ENCODE results near the gene ESRRB.
"Not testable (repeated sequence)": the region's sequence is repeated elsewhere in the genome, so short reads cannot be mapped to it uniquely, and the experiment has no call there.

The ESRRB gene

DNA sequence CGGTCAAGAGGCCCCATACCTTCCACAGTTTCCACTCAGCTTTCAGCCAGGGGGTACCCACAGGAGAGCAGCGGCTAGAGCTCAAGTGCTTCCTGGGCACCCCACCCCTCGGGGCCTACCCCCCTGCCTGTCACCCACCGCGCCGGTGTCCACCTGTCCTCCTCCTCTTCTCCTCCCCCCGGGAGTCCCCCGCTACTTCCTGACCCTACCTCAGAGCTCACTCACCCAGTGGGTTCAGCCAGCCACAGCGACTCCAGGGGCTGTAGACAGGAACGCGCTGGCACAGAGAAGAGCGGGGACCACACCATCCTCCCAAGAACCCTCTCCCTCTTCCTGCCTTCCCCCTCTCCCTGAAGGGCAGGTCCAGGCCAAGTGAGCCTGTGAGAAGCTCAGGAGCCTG, 123.0 kb downstream of the ESRRB start:
- no peak for DNase-seq

DNA sequence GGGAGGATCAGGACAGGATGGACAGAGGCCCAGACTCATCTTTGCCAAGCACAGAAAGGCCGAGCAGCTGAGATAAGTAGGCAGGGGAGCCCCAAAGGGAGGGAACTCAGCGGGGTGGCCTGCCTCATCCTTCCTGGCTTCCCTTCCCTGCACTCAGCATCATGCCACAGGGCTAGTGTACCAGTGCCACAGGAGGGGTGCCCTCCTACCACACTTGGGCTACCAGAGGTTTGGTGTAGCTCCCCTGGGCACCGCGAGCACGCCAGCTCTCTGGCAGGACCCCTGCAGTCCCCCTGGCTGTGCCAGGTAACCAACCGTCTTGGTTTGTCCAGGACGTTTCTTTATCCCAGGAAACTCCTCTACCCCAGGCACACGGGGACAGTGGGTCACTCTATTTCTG, 123.5 kb downstream of the ESRRB start:
- DNase-seq, result no peak

DNA sequence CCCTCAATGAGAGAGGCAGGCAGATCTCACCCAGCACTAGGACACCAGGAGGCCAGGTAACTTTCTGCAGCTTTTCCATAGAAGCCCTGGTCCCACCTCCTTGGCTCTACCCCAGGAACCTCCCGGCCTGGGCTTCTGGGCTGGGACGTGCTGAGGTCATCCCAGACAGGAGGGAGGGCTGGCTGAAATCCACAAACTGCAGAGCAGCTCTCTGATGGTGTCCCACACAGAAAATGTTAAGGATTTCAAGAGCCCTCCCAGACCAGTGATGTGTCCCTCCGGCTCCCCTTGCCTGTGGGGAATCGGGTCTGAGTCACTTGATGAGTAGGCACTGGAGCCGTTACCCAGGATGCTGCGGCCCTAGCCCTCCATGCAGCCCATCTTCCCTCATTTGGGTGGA, 124.1 kb downstream of the ESRRB start:
- DNase-seq, result no peak

DNA sequence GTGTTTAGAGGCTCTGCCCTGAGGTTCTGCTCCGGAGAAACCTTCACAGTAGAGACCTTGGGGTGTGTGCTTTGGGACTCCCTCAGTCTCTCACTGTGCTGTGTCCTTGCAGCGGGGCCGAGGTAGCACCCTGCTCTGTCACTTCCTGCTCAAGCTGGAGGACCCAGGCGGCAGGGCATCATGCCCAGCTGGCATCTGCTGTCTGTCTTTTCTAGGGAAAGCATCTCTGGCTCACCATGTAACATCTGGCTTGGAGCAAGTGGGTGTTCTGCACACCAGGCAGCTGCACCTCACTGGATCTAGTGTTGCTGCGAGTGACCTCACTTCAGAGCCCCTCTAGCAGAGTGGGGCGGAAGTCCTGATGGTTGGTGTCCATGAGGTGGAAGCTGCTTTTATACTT, 124.5 kb downstream of the ESRRB start:
- no peak for DNase-seq

DNA sequence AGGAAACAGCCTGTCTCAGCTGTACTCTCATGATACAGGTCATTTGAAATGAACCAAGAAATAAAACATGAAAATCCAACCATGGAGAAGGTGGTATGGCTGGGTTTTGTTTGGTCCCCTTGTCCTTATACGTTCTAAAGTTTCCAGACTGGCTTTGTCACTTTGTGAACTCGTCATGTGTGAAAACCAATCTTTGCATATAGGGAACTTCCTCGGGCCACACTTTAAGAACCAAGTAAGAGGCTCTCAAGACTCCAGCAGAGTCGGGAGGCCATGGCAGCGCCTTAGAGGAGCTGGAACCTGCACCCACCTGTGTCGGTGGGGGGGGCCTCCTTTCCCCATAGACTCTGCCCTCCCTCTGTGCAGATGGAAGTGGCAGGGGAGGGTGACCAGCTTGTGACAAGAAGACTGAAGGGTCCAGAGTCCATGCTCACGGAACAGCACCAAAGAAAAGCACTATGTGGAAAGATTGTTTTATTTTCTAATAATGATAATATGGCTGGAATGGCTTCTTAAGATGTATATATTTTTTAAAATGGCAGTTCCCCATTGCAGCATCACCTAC, 125.3 kb downstream of the ESRRB start:
- no peak for DNase-seq

DNA sequence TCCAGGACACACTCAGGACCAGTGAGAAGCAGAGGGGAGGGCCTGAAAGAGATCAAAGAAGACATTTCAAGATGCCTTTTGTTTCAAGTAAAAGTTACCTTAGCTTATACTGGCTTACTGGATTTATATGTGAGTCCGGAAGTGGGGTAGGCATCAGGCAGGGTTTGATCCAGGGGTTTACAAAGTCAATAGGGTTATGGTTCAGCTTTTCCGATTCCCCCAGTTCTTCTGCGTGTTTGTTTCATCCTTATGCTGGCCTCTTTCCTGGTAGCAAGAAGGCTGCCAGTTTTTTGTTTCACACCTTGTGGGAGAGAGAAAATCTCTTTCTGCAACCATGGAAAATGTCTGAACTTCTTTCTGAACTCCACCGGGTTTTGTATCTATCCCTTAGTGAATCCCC, 126.3 kb downstream of the ESRRB start:
- no peak for DNase-seq

DNA sequence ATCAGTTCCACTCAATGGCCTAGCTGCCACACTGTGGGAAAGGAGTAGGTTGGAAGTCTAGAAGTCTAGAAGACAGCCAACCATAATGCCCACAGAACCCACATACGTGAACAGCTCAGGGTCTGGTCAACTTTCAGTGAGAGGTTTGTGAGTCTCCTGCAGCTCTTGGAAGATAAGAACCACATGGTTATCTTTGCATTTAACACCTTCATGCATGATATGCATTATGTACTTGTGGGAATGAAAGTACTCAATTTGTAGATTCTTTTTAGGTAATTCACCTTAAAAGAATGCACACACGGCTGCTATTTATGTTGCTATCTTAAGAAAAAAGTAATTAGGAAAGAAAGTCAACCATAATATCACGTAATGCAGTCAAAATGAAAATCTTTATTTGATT, 126.7 kb downstream of the ESRRB start:
- DNase-seq, result no peak

DNA sequence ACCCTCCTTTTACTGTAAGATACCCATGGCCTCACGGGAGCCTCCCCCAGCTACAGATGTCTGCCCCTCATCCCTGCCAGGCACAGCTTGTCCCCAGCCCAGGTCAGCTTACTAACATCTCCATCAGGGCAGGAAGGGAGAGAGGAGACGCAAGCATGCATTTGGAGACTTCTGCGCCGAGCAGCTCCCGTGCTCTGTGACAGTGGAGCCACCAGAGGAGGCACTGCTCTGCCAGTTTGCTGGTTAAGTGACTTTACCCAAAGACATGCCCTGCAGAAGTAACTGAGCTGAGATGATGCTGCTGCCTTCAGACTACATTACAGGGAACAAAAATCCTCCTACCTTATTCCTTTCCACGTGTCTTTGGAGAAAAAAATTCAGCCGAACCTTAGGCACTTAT, 133.4 kb downstream of the ESRRB start:
- DNase-seq, result no peak

DNA sequence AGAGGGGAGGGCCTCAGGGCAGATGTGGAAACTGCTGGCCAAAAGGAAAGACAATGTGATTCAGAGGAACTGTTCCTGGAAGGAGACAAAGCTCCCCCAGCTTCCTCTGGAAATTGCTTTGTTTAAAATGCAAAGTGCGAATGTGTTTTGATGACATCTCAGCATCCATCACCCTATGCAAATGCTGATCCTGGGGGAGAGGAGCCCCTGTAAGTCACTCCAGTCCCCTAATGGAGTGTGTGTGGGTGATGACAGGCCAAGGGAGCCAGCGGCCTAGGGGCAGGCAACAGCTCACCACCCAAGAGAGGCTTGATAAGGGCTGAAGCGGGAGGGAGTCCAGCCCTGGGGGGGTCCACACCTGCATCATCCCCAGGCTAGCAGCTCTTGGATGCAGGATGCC, 134.2 kb downstream of the ESRRB start:
- no peak for DNase-seq

DNA sequence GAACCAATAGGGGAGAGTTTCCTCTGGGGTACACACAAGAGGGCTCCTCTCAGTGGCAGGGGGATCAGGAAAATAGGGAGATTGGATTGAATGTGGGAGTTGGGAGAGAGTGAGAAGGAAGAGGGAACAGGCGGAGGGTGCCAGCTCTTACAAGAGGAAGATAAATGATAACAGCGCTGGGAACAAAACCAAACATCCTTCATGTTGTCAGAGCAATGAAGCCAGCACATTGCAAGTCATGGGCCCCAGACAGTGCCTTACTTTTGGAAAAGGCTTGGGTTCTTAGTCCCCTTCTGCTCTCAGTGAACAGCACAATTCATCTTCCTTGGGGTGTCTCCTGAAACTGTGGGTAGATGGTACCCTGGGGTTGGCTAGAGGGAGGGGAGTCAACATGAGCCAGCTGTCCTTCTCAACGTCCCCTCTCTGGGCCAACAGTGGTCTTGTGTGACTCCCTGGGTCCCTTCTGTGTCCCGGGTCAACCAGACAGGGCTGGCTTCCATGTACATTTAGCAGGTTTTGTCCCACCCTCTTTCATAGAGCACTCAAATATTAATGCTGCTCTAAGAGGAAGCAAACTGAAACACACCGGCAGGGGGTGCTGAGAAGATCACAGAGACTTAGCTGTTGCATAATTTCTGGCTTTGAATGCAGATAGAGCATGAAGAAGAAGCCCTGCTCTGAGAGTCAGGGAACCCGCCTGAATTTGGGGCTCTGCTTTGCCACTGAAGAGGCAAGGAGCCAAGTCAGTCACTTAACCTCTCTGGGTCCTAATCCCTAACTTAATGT, 138.5 kb downstream of the ESRRB start:
- DNase-seq, result peak; percentile 32 to 77

DNA sequence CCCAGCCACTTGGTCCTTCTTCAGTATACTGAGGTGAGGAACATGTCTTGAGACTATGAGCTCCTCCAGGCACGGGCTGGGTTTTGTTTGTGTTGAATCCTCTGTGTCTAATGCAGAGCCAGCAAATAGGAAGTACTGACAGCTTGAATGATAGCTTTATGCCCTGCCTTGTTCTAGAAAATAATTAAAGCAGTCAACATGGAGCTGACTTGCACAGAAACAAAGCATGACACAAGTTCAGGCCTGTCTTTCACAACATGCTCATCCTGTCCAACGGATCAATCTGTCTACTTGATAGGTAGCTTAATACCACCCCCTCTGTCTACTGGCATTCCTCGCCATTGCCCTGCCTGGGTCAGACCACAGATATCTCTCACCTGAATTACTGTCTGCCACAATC, 140.9 kb downstream of the ESRRB start:
- no peak for DNase-seq

DNA sequence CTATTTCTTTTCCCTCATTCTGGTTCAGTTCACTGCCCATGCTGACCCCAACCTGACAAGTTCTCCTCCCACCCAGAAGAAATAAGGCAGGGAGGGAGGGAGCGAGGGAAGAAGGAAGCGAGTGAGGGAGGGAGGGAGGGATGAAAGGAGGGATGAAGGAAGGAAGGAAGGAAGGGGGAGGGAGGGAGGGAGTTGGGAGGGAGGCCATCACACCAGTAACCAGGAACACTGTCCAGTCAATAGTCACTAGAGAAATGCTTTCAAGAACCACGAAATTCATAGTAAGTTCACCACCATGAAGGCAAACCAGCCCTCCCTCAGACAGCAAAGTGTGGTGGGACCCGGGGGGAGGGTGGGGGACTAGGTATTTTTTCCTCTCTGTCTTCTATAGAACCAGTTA, 142.4 kb downstream of the ESRRB start:
- no peak for DNase-seq

DNA sequence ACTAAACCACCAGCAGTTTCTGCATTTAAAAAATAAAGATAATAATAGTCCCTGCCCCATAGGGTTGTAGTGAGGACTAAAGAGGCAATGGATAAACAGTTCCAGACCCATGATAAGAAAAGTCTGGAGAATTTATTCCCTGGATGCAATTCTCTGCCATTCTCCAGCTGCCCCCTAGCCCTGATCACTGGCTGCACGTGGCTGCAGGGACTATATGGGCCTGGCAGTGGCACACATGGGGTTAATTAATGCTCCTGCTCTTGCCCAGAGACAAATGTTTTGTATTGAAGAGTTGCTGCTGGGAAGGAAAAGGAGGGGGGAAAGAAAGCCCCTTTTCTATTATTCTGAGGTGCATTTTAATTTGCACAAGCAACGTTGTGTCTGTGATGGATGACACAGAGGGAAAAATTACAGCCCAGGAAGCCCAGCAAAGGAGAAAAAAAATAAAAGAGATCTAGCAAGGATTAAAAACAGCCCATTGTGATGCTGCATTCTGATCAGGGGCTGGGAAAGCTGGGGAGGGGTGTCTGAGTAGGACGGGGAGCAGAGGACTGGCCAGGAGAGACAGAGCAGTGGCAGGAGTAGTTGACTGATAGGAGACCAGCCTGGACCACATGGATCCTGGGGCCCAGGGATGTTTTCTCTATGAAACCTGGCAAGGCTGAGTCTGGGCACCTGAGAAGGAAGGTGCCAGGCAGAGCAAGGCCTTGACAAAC, 149.3 kb downstream of the ESRRB start:
- DNase-seq, result no peak

DNA sequence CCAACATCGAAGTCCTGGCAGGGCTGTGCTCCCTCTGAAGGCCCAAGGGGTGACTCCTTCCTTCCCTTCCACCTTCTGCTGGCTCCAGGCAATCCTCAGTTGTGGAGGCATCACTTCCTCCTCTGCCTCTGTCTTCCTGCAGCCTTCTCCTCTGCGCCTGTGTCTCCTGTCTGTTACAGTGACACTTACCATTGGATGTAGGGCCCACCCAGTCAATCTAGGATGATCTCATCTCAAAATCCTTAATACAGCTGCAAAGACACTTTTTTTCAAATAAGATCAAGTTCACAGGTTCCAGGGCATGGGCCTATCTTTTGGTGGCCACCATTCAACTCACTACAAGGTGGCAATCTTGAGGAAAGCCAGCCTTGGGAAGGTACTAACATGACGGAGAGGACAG, 155.1 kb downstream of the ESRRB start:
- DNase-seq, result no peak

DNA sequence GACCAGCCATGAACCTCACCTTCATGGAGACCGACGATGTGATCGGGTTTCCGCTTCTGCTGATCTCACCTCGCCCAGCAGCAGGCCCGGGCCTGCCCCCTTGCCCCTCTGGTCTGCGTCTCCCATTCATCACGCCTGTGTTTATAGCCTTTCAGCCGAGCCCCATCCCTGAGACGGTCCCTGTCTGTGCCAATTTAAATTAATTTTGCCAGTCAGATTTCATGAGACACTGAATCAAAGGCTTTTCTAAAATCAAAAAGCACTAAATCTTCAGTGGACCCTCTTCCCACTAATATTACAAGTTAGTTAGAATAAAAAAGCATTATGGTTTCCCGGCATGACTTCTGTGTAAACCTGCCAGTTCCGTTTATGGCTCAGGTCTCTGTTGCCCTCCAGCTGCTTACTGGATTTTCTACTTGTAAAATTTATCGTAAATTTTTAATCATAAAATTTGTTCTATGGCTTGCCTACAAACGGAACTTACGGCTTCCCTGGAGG, 155.9 kb downstream of the ESRRB start:
- no peak for DNase-seq

DNA sequence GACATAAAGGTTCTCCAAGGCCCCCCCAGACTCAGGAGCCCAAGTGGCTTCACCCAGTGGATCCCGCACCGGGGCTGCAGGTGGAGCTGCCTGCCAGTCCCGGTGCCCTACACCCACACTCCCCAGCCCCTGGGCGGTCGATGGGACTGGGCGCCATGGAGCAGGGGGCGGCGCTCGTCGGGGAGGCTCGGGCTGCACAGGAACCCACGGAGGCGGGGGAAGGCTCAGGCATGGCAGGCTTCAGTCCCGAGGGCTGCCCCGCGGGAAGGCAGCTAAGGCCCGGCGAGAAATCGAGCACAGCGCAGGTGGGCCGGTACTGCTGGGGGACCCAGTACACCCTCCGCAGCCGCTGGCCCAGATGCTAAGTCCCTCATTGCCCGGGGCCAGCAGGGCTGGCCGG, 160.7 kb downstream of the ESRRB start:
- not testable (repeated sequence) for DNase-seq

DNA sequence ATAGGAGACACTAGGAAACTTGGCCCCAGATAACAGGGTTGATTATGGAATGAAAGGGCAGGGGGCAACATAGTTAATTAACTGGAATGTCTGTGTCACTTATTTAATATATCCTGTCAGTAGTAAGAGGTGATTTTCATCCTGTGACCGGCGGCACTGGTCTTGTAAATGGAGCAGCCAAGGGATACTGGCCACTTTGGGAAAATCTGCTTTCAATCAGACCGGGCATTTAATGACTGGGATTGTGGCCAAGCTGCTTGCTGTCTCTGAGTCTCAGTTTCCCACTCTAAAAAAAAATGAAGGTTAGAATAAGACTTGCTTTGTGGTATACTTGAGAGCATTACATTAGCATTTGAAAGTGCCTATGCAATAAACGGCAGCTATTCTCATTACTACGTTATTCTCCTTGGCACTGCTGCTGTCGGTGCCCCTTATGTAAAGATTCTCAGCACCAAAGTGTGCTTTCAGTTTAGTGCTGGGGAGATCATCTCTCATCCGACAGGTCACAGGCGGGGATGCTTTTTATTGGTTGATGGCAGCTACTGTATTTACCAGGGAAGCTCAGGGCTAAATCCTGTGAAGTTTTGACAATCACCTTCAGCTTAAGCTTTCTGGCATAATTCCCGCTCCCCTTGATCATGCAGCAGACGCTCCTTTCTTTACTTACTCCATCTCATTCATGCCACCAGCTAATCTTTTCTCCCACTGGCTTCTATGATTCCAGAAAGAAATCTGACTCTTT, 162.1 kb downstream of the ESRRB start:
- DNase-seq, result no peak

DNA sequence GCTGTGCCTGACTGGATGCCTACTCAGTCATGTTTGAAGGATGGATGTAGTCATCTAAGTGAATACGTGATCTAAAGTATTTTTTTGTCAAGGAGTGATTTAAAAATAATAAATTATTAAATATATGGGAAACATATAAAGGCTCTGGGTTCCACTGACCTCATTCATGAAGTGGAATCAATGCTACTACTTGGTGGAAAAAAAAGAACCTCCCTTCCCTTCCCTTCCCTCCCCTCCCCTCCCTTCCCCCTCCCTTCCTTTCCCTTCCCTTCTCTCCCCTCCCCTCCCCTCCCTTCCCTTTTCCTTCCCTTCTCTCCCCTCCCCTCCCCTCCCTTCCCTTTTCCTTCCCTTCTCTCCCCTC, 162.7 kb downstream of the ESRRB start:
- DNase-seq, result no peak

DNA sequence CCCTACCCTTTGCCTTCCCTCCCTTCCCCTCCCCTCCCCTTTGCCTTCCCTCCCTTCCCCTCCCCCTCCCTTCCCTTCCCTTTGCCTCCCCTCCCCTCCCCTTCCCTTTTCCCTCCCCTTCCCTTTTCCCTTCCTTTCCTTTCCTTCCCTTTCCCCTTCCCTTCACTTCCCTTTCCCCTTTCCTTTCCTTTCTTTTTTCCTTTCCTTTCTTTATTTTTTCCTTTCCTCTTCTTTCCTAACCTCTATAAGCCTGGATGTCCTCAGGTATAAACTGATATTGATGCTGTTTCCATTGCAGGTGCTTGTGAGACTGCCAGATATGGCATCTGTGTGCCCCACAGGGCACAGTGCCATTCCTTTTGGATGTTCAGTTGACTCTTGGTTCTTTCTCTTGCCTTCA, 163.2 kb downstream of the ESRRB start:
- DNase-seq, result no peak

DNA sequence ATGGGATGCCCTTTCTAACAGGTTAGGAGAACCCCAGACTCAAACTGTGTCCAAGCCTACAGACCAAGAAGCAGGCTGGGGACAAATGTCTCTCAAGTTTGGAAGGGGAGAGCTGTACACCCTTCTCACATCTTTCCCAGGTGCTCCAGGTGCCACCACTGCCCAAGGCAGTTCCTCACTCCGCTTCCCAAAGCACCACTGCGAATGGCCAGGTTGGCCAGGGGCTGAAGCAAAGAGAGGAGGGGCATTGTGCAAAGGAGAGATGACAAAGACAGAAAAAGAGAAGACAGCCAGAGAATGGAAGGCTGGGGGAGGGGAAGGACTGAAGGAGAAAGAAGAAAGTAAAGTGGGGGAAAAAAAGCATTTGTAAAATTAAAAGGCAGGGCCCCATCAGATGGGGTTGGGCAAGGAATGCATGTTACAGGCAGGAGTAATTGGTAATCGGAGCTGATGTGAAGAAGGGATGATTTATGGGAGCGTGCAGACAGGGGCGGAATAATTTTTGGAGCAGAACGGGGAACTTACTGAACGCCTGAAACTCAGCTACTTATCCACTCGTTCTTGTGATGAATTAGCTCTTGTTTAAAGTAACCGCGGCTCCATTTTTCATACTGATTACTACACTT, 165.8 kb downstream of the ESRRB start:
- DNase-seq, result no peak

DNA sequence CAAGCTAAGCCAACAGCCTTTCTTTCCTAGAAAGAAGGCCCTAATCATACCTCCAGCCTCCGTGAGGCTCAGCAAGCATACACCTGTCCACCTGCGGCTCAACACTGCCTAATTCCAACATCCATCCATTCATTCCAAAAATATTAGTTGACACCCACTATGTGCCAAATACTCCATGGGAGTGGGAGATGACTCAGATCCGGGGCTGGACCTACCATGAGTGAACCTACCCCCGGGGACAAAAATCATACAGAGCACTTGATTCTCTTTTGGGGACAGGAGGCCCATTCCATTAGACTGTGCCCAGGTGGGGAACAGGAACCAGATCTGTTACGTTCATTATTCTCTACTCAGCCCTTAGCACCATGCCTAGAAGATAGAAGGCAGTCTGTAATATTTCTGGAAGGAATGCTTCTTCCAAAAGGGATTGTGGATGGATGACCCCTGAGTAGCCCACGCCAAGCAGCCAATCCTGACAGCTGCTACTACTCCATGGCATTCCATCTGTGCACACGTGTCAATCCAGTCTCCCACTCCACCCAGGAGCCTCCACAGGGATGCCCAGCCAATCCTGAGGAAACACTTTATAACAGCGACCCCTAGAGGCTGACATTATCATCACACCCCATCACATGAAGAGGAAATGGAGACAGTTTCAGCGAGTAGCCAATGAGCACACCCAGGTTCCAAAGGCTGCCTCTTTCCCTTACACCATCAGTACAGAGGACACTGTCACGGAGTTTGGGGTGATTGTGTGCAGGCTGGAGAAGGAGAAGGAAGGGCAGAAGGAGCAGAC, 170.7 kb downstream of the ESRRB start:
- DNase-seq, result peak; percentile 9 to 46

DNA sequence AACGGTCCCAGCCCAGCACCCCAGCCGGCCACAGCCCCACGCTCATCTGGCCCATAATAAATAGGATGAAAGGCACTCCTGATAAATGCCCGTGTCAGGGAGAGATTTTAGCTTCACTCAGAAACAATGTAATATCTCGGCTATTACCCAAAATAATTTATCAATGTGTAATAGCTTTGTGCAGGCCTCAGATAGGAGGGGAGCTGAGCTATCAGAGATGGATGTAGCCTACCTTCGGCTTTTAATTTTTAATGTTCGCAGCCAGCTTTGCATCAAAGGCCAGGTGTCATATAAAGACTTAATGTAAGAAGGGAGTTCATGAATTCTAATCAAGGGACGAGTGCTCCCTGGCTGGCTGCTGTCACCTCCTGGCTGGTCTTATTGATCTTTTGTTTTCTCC, 171.9 kb downstream of the ESRRB start:
- no peak for DNase-seq

Data from inflammatory macrophage treated with lipopolysaccharide for 1 hour (primary cell).